GM19372 (cell line): ENCODE measurements around the gene EHD4.
A peak's percentile ranks its signal among the peaks of the same experiment; 100 is the strongest.

Experiments used
- ATAC-seq: cut with Tn5 transposase; IDR thresholded peaks from one replicate; pipeline ENCODE4 v1.9.1; 2021; ENCODE audit warnings: mild to moderate bottlenecking, low read depth, moderate library complexity; ENCODE audit not compliant: unreplicated experiment

Gene EHD4

DNA sequence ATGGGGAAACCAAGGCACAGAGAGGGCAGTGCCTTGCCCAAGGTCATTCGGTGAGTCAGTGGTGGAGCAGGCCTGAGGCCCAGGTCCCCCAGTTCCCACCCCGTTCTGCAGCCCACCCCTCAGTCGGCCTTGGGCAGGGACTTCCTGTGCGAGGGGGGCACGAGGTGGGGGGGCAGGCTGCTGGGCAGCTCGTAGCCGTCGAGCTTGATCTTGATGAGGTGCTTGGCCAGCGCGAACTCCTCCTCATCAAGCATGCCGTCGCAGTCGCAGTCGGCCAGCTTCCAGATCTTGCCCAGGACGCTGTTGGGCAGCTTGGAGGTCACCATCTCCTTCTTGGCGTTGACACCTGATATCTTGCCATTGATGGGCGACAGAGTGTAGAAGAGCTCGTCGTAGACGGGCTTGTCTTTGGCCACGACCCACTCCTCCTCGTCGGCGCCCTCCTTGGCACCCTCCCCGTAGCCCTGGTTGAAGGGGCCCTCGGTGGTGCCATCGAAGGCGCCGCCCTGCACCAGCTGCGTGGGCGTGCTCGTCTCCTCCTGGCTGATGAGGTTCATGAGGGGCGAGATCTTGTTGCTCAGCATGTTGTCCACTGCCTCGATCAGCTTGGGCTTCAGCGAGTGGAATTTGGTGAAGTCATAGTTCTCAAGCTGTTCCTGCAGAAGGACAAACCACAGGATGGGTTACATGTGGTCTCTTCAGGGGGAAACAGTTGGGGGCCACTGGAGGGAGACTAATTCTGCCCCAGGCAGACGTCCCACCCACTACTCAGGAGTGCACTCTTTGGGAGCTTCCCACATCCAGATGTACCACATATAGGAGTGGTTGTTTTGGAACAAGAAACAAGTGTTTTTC, 71.6 kb downstream of the EHD4 start:
- ATAC-seq, result no peak

DNA sequence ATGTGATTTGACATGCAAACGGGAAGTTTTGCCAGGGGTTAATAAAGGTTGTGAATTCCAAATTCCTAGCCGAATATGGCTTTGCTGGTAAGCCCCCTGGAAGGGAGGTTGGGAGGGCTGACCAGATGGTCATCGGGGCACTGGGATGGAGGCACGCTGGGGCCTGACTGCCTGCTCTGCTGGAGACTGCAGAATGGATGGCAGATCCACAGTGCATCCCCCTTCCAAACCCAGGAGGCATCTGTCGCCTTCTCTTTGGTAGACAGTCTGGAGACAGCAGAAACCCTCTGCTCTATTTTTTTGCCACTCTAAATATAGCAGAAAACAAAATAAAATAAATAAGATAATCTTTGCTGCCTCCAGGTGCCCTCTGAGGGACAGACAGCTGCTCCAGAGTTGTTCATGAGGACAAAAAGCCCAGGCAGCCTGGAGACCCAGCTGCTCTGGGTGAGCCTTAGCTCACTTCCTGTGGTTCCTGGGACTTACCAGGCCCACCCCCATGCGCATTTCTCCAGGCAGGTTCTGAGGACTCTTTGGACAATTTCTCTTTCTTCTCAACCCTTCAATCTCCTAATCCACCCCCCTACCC, 72.4 kb downstream of the EHD4 start:
- ATAC-seq, result no peak

DNA sequence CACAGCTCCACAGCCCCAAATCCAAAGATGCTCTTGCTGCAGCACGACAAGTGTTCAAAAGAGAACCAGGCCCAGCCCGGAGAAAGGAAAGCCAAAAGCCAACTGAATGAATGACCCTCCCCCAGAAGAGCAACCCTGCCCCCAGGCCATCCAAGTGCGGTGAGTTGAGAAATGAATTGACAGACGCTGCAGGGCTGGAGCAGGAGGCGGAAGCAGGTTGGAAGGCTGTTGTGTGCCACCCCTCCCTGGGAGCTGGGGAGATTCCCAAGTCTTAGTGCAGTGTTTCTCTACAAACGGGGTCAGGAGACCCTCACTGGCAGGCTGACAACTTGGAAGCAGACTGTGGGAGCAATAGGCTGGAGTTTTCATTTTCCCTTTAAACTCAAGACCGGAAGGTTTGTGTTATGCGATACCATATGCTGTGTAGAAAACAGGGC, 75.0 kb downstream of the EHD4 start:
- no peak for ATAC-seq

GRCh38 chr15:41896566-41896965, 75.8 kb downstream of the EHD4 start:
- ATAC-seq, result no peak

DNA sequence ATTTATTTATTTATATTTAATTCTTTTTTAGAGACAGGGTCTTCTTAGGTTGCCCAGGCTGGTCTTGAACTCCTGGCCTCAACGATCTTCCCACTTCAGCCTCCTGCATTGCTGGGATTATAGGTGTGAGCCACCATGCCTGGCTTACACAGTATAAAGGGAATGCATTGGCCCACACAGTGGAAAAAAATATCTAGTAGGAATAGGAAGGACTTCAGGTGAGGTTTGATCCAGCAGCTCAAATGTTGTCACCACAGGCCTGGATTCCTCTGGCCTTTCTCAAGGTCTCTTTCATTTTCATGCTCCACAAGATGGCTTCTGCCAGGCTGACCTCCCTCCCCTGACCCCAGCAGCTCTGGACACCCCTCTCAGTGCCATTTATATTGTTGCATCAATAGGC, 76.4 kb downstream of the EHD4 start:
- ATAC-seq, result no peak

GRCh38 chr15:41895491-41895890, 76.9 kb downstream of the EHD4 start:
- ATAC-seq, result no peak

DNA sequence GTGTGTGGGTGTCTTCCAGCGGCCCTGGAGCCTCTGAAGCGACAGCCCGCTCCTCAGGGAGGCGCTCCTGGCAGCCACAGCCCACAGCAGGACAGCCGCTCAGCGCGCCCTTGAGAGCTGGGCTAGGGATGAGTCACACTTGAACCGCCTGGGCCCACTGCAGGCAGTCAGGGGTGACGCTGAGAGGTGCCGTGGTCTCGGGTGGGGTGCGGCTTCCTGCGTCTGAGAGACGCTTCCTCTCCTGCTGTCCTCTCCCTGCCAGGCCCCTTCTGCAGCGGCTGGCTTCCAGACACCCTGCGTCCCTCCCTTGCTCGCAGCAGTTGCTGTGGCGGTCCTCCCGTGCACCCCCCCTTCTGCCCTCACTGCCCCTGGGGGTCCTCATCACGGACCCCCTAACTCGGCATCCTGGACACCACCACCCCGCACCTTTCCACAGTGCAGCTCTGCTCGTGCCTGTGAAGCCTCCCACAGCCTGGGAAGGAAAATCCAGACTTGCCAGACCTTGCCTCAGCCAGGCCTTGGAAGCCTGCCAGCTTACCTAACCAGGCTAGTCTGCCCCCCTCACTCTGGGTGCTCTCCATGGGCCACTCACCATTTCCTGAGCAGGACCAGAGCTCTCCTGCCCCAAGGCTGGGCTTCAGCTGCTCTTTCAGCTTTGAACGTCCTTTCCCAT, 77.4 kb downstream of the EHD4 start:
- peak; percentile 76 for ATAC-seq

GRCh38 chr15:41894251-41894790, 78.0 kb downstream of the EHD4 start:
- no peak for ATAC-seq

DNA sequence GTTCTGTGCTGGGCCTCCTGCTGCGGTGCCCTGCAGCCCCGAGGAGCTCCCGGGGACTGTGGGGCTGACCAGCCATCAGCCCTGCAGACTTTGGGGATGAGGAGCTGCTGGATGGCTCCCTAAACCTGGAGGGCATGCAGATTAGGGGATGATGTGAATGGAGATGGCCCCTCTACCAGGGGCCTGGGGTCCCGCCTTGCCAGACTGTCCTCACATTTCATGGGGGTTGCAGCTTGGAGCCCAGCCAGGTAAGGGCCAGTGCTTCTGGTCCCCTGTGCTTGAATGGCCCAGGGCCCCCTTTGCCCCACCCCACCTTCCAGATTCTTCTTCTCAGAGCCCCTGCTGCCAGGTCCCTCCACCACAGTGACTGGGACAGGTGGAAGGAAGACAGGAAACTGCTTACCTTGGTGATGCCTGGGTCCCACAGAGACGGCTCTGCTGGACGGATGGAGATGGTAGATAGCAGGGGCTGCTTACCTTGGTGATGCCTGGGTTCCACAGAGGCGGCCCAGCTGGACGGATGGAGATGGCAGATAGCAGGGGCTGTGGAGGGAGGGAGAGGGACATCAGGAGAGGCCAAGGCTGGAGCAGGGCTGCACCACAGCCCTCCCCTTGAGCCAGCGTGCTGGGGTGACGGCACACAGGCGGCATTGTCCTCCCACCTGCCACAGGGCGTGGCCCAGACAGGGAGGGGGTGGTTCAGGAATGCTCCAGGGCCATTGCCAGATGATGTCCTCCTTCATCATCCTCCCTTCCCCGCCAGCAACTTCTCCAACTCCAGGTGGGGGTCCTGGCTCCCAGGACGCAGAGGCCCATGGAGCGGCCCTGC, 78.7 kb downstream of the EHD4 start, which contains the start of gene SPTBN5:
Gene SPTBN5 (minus strand): TSS at position 632 of the 829 bp plus-strand sequence. CDS start 556 bp downstream, at position 76.
- no peak for ATAC-seq

- no peak for ATAC-seq
Observed at GRCh38 chr15:41892621-41893421, 79.5 kb downstream of the EHD4 start.

DNA sequence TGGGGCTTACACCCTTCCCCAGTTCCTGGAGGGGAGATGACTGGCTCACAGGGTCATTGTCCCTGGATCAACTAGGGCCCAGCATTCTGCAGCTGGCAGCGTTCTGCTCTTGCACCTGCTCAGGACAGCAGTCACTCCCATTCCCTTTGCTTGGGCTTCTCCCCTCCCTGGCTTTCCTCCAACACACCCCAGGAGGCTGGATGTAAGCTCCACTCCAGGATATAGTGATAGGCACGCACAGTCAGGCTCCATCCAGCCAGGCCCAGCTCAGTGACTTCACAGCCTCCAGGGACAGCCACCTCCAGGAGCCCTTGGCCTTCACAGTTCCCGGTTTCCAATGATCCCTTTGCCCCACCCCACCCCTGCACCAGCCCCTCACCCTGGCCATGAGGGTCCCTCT, 80.4 kb downstream of the EHD4 start:
- no peak for ATAC-seq

GRCh38 chr15:41891226-41891625, 81.1 kb downstream of the EHD4 start:
- ATAC-seq, result no peak

DNA sequence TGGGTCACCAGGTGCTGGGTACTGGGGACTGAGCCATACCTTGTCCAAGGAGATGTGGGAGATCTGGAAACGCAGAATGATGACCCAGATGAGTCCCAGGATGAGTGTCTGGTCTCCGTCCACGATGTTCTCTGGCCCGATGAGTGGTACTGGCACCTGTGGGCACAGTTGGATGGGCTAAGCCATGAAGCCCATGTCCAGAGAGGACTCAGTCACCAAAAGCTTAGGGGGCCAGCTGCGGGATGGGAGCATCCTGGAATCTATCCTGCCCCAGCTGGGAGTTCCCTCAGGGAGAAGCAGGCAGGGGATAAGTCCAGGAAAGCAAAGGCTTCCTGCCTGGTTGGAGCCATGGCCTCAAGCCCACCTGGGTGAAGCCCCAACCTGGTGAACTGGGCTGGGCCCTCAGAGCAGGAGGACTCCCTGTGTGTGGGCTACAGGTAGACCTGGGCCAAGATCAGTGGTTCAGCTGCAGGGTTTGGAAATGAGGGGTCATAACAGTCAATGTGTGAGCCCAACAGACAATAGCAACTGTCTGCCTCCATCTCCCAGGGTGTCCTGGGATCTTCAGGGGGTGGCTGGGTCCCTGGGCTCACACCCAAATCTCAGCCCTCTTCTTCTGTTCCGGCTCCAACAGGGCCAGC, 82.2 kb downstream of the EHD4 start:
- no peak for ATAC-seq

- no peak for ATAC-seq
Observed at GRCh38 chr15:41888662-41889253, 83.6 kb downstream of the EHD4 start.

- ATAC-seq, result no peak
Observed at GRCh38 chr15:41887893-41888292, 84.5 kb downstream of the EHD4 start.

GRCh38 chr15:41887161-41887560, 85.2 kb downstream of the EHD4 start:
- no peak for ATAC-seq

- ATAC-seq, result no peak
Observed at GRCh38 chr15:41886741-41887140, 85.6 kb downstream of the EHD4 start.

DNA sequence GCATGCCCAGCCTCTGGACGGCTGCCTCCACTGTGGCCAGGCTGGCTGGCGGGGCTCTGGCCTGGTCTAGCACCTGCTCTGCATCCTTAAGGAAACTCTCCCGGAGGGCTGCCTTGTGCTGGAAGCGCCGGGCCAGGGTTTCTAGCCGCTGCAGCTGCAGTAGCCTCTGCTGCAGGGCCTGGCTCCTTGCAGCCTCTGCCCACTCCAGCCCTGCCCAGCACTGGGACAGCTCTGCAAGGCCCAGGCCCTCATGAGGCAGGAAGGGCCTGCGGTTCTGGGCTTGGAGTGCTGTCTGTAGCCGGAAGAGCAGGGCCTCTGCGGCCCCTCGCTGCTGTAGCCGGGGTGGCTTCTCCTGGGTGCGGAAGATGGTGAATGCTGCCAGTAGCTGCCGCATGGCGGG, 86.5 kb downstream of the EHD4 start:
- no peak for ATAC-seq

DNA sequence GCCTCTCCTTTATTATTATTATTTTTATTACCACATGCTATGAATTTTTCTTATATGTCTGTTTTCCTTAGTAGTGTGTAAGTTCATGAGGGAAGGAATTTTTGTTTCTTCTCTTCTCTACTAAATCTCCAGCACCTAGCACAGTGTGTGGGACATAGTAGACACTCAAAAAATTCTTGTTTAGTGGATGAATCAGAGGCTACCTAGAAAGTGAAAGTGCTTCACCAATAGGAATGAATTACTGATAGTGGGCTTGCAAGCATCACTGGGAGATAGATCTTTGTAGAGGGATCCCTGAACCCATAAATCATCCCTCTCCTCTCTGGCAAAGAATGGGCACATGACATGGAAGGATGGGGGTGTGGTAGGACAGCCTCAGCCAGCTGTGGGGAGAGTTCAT, 87.0 kb downstream of the EHD4 start:
- no peak for ATAC-seq
